GM19467 (cell line): Measurements from ENCODE around the gene ZNF608.

ENCODE experiments used
- ATAC-seq: cut with Tn5 transposase; IDR thresholded peaks from one replicate; pipeline ENCODE4 v1.9.1; 2021; ENCODE audit warnings: mild to moderate bottlenecking, moderate library complexity; ENCODE audit not compliant: unreplicated experiment

ZNF608 gene

GRCh38 chr5:124696898-124697297 is 49.5 kb downstream of the ZNF608 start:
- no peak for ATAC-seq
